IMR-90 (cell line): ENCODE measurements around the gene RAVER2. TPM values are rescaled to one million over a fixed set of nuclear protein-coding genes. Genes with fewer than 3 reads are reported as not detected.

ENCODE experiments used
- ATAC-seq: fragments of 200-7000 bp; cut with Tn5 transposase; 2 replicates; pipeline ENCODE4 v1.9.1; 2020; ENCODE audit warnings: low read depth, mild to moderate bottlenecking, moderate library complexity
- BruUV-seq: library from RNA; stranded (reverse); fragments of 400-500 nt; replicated peaks from 2 replicates; lab custom pipeline; 2021; lab: Mats Ljungman, UMichigan
- CTCF ChIA-PET: fragments of 300-600 bp; formaldehyde crosslinking; extraction: SDS; loops from one replicate; lab custom pipeline; 2021; ENCODE audit warnings: antibody characterized with exemption; lab: Yijun Ruan, JAX
- POLR2A ChIA-PET: fragments of 300-600 bp; sonication (Branson Sonifier 250); formaldehyde crosslinking; loops from one replicate; lab custom pipeline; 2022; ENCODE audit warnings: antibody characterized with exemption; ENCODE audit not compliant: unreplicated experiment; lab: Charles Lee
- DNase-seq: peaks from one replicate; pipeline ENCODE4 v3.0.0; 2013
- H2AFZ ChIP-seq: replicated peaks from 2 replicates; pipeline ENCODE3; 2013; ENCODE audit warnings: low read length, mild to moderate bottlenecking; ENCODE audit not compliant: poor library complexity
- H2AK5ac ChIP-seq: 2 replicates; pipeline ENCODE4 v1.6.1; 2013; ENCODE audit warnings: low read depth, low read length, inconsistent platforms
- H2AK9ac ChIP-seq: replicated peaks from 2 replicates; pipeline ENCODE3; 2013; ENCODE audit warnings: mild to moderate bottlenecking, low read depth, low read length, moderate library complexity; ENCODE audit not compliant: poor library complexity
- H2BK120ac ChIP-seq: 2 replicates; pipeline ENCODE4 v1.6.1; 2013; ENCODE audit warnings: low read depth, low read length, inconsistent platforms
- H2BK15ac ChIP-seq: 3 replicates; pipeline ENCODE4 v1.6.1; 2013; ENCODE audit warnings: low read depth, low read length, inconsistent platforms
- H2BK20ac ChIP-seq: 2 replicates; pipeline ENCODE4 v1.6.1; 2013; ENCODE audit warnings: low read depth, mild to moderate bottlenecking, inconsistent platforms, low read length, moderate library complexity
- H2BK5ac ChIP-seq: 2 replicates; pipeline ENCODE4 v1.6.1; 2013; ENCODE audit warnings: mild to moderate bottlenecking, low read depth, low read length, inconsistent platforms; ENCODE audit not compliant: poor library complexity, severe bottlenecking
- H3K14ac ChIP-seq: replicated peaks from 2 replicates; pipeline ENCODE4 v1.6.1; 2013; ENCODE audit warnings: low read depth, low read length, inconsistent platforms
- H3K18ac ChIP-seq: 2 replicates; pipeline ENCODE4 v1.6.1; 2013; ENCODE audit warnings: low read depth, low read length, control low read depth
- H3K23ac ChIP-seq: 2 replicates; pipeline ENCODE4 v1.6.1; 2013; ENCODE audit warnings: low read depth, low read length, inconsistent platforms
- H3K27ac ChIP-seq: 2 replicates; pipeline ENCODE4 v1.5.1; 2013; ENCODE audit warnings: mild to moderate bottlenecking, control low read depth, low read length; ENCODE audit not compliant: insufficient read depth
- H3K27me3 ChIP-seq: 2 replicates; pipeline ENCODE4 v1.6.1; 2013; ENCODE audit warnings: low read length; ENCODE audit not compliant: control insufficient read depth, insufficient read depth
- H3K36me3 ChIP-seq: 2 replicates; pipeline ENCODE4 v1.6.1; 2013; ENCODE audit warnings: low read length, mixed read lengths; ENCODE audit not compliant: control insufficient read depth, insufficient read depth
- H3K4ac ChIP-seq: 2 replicates; pipeline ENCODE4 v1.6.1; 2013; ENCODE audit warnings: low read depth, low read length, inconsistent platforms
- H3K4me1 ChIP-seq: 2 replicates; pipeline ENCODE4 v1.6.1; 2013; ENCODE audit warnings: low read length, mixed read lengths; ENCODE audit not compliant: control insufficient read depth, insufficient read depth
- H3K4me2 ChIP-seq: 2 replicates; pipeline ENCODE4 v1.6.1; 2013; ENCODE audit warnings: low read depth, mild to moderate bottlenecking, control low read depth, low read length, moderate library complexity
- H3K4me3 ChIP-seq: 2 replicates; pipeline ENCODE4 v1.5.1; 2013; ENCODE audit warnings: low read depth, mild to moderate bottlenecking, control low read depth, low read length, moderate library complexity; ENCODE audit not compliant: insufficient read depth
- H3K56ac ChIP-seq: 2 replicates; pipeline ENCODE4 v1.6.1; 2013; ENCODE audit warnings: low read length, inconsistent platforms; ENCODE audit not compliant: insufficient read depth; ENCODE audit errors: extremely low read depth
- H3K79me1 ChIP-seq, 2 experiments: 2 replicates each; pipeline ENCODE4 v1.6.1; 2013; ENCODE audit warnings: low read length in 2 of 2, inconsistent platforms in 1 of 2, low read depth in 1 of 2
- H3K9ac ChIP-seq: 2 replicates; pipeline ENCODE4 v1.6.1; 2013; ENCODE audit warnings: low read depth, low read length, control low read depth
- H3K9me1 ChIP-seq: 2 replicates; pipeline ENCODE4 v1.6.1; 2013; ENCODE audit warnings: low read length, inconsistent platforms; ENCODE audit not compliant: insufficient read depth
- H3K9me3 ChIP-seq: 2 replicates; pipeline ENCODE4 v1.6.1; 2013; ENCODE audit warnings: low read length; ENCODE audit not compliant: control insufficient read depth, insufficient read depth
- H4K20me1 ChIP-seq: 2 replicates; pipeline ENCODE4 v1.6.1; 2013; ENCODE audit warnings: low read length, inconsistent platforms; ENCODE audit not compliant: insufficient read depth
- H4K5ac ChIP-seq: 2 replicates; pipeline ENCODE4 v1.6.1; 2013; ENCODE audit warnings: mild to moderate bottlenecking, low read depth, low read length, control low read depth
- H4K8ac ChIP-seq, 2 experiments: 2 replicates each; pipeline ENCODE4 v1.6.1; 2013; ENCODE audit warnings: low read depth in 2 of 2, low read length in 2 of 2, control low read depth in 1 of 2, inconsistent platforms in 1 of 2
- H4K91ac ChIP-seq: 2 replicates; pipeline ENCODE4 v1.6.1; 2013; ENCODE audit warnings: low read depth, low read length, inconsistent platforms; ENCODE audit not compliant: insufficient read depth
- CEBPB ChIP-seq: IDR thresholded peaks from 2 replicates; pipeline ENCODE4 v1.6.1; 2012; ENCODE audit warnings: low read depth, low read length, improper control_type of control experiment
- CTCF ChIP-seq: conservative IDR thresholded peaks from 2 replicates; pipeline ENCODE4 v1.5.1; 2012; ENCODE audit warnings: mild to moderate bottlenecking, low read depth, low read length, improper control_type of control experiment
- FOS ChIP-seq: fragments of 150-350 bp; IDR thresholded peaks from 2 replicates; pipeline ENCODE4 v1.6.1; 2016; ENCODE audit warnings: low read depth, low read length
- MAFK ChIP-seq: IDR thresholded peaks from 2 replicates; pipeline ENCODE4 v1.6.1; 2012; ENCODE audit warnings: low read depth, low read length, improper control_type of control experiment
- MXI1 ChIP-seq: IDR thresholded peaks from 2 replicates; pipeline ENCODE4 v1.6.1; 2012; ENCODE audit warnings: low read depth, mild to moderate bottlenecking, low read length, moderate library complexity, borderline replicate concordance
- POLR2A ChIP-seq: IDR thresholded peaks from 2 replicates; pipeline ENCODE4 v1.6.1; 2012; ENCODE audit warnings: mild to moderate bottlenecking, low read depth, low read length
- RCOR1 ChIP-seq: IDR thresholded peaks from 2 replicates; pipeline ENCODE4 v1.6.1; 2012; ENCODE audit warnings: mild to moderate bottlenecking, low read length, improper control_type of control experiment; ENCODE audit not compliant: insufficient replicate concordance
- RFX5 ChIP-seq: IDR thresholded peaks from 2 replicates; pipeline ENCODE4 v1.8.0; 2012; ENCODE audit warnings: low read depth, mild to moderate bottlenecking, low read length, moderate library complexity
- USF2 ChIP-seq: fragments of 150-350 bp; IDR thresholded peaks from 2 replicates; pipeline ENCODE4 v1.6.1; 2017; ENCODE audit warnings: mild to moderate bottlenecking, antibody characterized with exemption, low read length, low read depth
- WGBS, 2 experiments: methylation state at CpG; one replicate each; pipeline versions ENCODE4 v1.1.5 to v1.1.7; 2013; ENCODE audit warnings: missing lambda C conversion rate in 2 of 2; ENCODE audit not compliant: insufficient read length in 1 of 2; ENCODE audit errors: extremely low coverage in 2 of 2; 5-methylcytosine and 5-hydroxymethylcytosine counted together
- dilution Hi-C: fragments of 300-500 bp; cut with HindIII; formaldehyde crosslinking; loops from one replicate; pipeline ENCODE4 v1.14.3; 2018; ENCODE audit warnings: low sequenced_read_pairs; ENCODE audit not compliant: unreplicated experiment
- in situ Hi-C: fragments of 300-500 bp; cut with MboI; formaldehyde crosslinking; loops from 3 replicates; pipeline ENCODE4 v1.14.3; 2019; ENCODE audit warnings: low sequenced_read_pairs, inconsistent platforms, mixed read lengths
- intact Hi-C: fragments of 100-400 bp; cut with micrococcal nuclease; formaldehyde crosslinking; loops from 2 replicates; pipeline ENCODE4 v1.10.0; 2022
- polyA plus RNA-seq, 3 experiments: library from polyadenylated mRNA; depleted of rRNA; stranded (reverse); fragments of >200 nt; gene quantifications; 2 replicates each; pipeline ENCODE4 v1.2.3, GENCODE V29; 2012; ENCODE audit warnings: low replicate concordance in 1 of 3
- total RNA-seq: library from RNA; depleted of rRNA; stranded (reverse); fragments of >200 nt; gene quantifications from 2 replicates; pipeline ENCODE4 v1.2.3, GENCODE V29; 2012

RAVER2 gene
- total and polyA plus RNA-seq, 2 of the 4 experiments (the other 2 are of a cell fraction): 3.7 to 6.1 TPM

GRCh38 chr1:64846573-64847430, 101.9 kb downstream of the RAVER2 start:
- H2AFZ ChIP-seq: no peak overlapping the region
- no peak overlapping the region for H3K9ac ChIP-seq
- no peak overlapping the region for H4K5ac ChIP-seq
- H3K4me3 ChIP-seq: no peak overlapping the region
- no peak for TF ChIP-seq RFX5
- no peak for TF ChIP-seq CTCF
- TF ChIP-seq POLR2A: no peak
- TF ChIP-seq MAFK: no peak
- TF ChIP-seq MXI1: no peak
- TF ChIP-seq RCOR1: no peak
- no peak for TF ChIP-seq CEBPB
- TF ChIP-seq FOS: no peak
- no peak for TF ChIP-seq USF2
- H4K8ac ChIP-seq: no peak overlapping the region
- peaks cover 12% of the 10 kb centered on the region for H3K9me1 ChIP-seq
- H2BK15ac ChIP-seq: no peak overlapping the region
- H4K20me1 ChIP-seq: no peaks in the 10 kb centered on the region
- no peak overlapping the region for H4K91ac ChIP-seq
- peaks cover 3% of the 10 kb centered on the region; the same call in 1 of the 2 replicates for H3K4me1 ChIP-seq
- ATAC-seq (no peak), DNase-seq (no peak)
- no peak overlapping the region for H2BK5ac ChIP-seq
- in situ Hi-C loops (no loop called here), intact Hi-C loops (no loop called here), dilution Hi-C loops (no loop called here)
- no peak overlapping the region for H3K4me2 ChIP-seq
- H3K79me1 ChIP-seq: peaks cover 0 to 4% of the 10 kb centered on the region in 2 experiments; a peak in 1 of 4 replicates
- no peak overlapping the region for H3K4ac ChIP-seq
- H3K36me3 ChIP-seq: peaks cover 70% of the 10 kb centered on the region
- H3K23ac ChIP-seq: no peak overlapping the region
- no peak overlapping the region for H3K14ac ChIP-seq
- H3K56ac ChIP-seq: no peak overlapping the region
- BruUV-seq: no TSS peak
- H3K27ac ChIP-seq: no peak overlapping the region
- no peaks in the 10 kb centered on the region for H3K27me3 ChIP-seq
- WGBS, 2 experiments: no CpG with 5 or more reads among the region's 10 CpGs
- ChIA-PET POLR2A (no interaction called here), CTCF (no interaction called here)
- H3K9me3 ChIP-seq: no peaks in the 10 kb centered on the region
- H3K18ac ChIP-seq: no peak overlapping the region
- no peak overlapping the region for H2AK5ac ChIP-seq
- no peak overlapping the region for H2BK120ac ChIP-seq
- no peak overlapping the region for H2AK9ac ChIP-seq
- H2BK20ac ChIP-seq: no peak overlapping the region
